ENCODE data around the gene RALGPS1. TPM values are rescaled to one million over a fixed set of nuclear protein-coding genes. Genes with fewer than 3 reads are reported as not detected.
A peak's percentile ranks its signal among the peaks of the same experiment; 100 is the strongest.

The RALGPS1 gene
- total and polyA plus RNA-seq, 2 donors (not counting 1 experiment from before 2014, with no cell fraction given) = 2.0 to 5.9 TPM

- Histone ChIP-seq H3K4me1 (ENCODE audit: control insufficient read depth, extremely low read depth, insufficient read depth, low read length) (peaks cover 8% of the 10 kb centered on the region), H3K9me3 (ENCODE audit: control insufficient read depth, insufficient read depth, low read depth, low read length) (no peaks in the 10 kb centered on the region), H3K27ac (ENCODE audit: insufficient read depth, low read length) (no peak overlapping the region), H3K27me3 (ENCODE audit: control insufficient read depth, insufficient read depth, low read length) (no peaks in the 10 kb centered on the region), H3K36me3 (ENCODE audit: control insufficient read depth, insufficient read depth, low read length) (no peaks in the 10 kb centered on the region), H3K4me2 (ENCODE audit: extremely low read depth, insufficient read depth, low read length) (no peak overlapping the region), H4K20me1 (ENCODE audit: control insufficient read depth, extremely low read depth, insufficient read depth, low read length) (no peaks in the 10 kb centered on the region), H3K4me3 (replicated peaks in 1 of 4; ENCODE audit: control extremely low read depth in 1 of 4, insufficient read depth in 1 of 4, low read depth in 3 of 4, low read length in 4 of 4) (no peak overlapping the region), H3K79me2 (ENCODE audit: control insufficient read depth, insufficient read depth, low read length) (no peaks in the 10 kb centered on the region), H2AFZ (ENCODE audit: low read length) (no peak overlapping the region), H3K9ac (ENCODE audit: insufficient read depth, low read length) (no peak overlapping the region)
- no peak for TF ChIP-seq EZH2 (IDR thresholded peaks at IDR 0.05; ENCODE audit: low read length, missing control alignments)
- TF ChIP-seq, protein P1, sequence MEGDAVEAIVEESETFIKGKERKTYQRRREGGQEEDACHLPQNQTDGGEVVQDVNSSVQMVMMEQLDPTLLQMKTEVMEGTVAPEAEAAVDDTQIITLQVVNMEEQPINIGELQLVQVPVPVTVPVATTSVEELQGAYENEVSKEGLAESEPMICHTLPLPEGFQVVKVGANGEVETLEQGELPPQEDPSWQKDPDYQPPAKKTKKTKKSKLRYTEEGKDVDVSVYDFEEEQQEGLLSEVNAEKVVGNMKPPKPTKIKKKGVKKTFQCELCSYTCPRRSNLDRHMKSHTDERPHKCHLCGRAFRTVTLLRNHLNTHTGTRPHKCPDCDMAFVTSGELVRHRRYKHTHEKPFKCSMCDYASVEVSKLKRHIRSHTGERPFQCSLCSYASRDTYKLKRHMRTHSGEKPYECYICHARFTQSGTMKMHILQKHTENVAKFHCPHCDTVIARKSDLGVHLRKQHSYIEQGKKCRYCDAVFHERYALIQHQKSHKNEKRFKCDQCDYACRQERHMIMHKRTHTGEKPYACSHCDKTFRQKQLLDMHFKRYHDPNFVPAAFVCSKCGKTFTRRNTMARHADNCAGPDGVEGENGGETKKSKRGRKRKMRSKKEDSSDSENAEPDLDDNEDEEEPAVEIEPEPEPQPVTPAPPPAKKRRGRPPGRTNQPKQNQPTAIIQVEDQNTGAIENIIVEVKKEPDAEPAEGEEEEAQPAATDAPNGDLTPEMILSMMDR (conservative IDR thresholded peaks at IDR 0.05 in 1 of 2, IDR thresholded peaks at IDR 0.05 in 1 of 2; ENCODE audit: low read depth in 1 of 2, low read length in 2 of 2) = no peak
- no peak for DNase-seq (ENCODE audit: low read depth in 2 of 2)
Observed at GRCh38 chr9:127051881-127052595, 137.5 kb downstream of the RALGPS1 start.

GRCh38 chr9:127053057-127053821 is 138.7 kb downstream of the RALGPS1 start:
- H2AFZ ChIP-seq (ENCODE audit: low read length) = peak overlapping the region; percentile 12

GRCh38 chr9:127053960-127054359 is 139.4 kb downstream of the RALGPS1 start:
- Histone ChIP-seq H3K9ac (ENCODE audit: insufficient read depth, low read length) (no peak overlapping the region), H3K27ac (ENCODE audit: insufficient read depth, low read length) (no peak overlapping the region), H3K4me3 (replicated peaks in 1 of 4; ENCODE audit: control extremely low read depth in 1 of 4, insufficient read depth in 1 of 4, low read depth in 3 of 4, low read length in 4 of 4) (no peak overlapping the region), H2AFZ (ENCODE audit: low read length) (no peak overlapping the region), H3K4me2 (ENCODE audit: extremely low read depth, insufficient read depth, low read length) (no peak overlapping the region), H3K4me1 (ENCODE audit: control insufficient read depth, extremely low read depth, insufficient read depth, low read length) (peaks cover 19% of the 10 kb centered on the region), H3K27me3 (ENCODE audit: control insufficient read depth, insufficient read depth, low read length) (no peaks in the 10 kb centered on the region), H3K36me3 (ENCODE audit: control insufficient read depth, insufficient read depth, low read length) (no peaks in the 10 kb centered on the region), H4K20me1 (ENCODE audit: control insufficient read depth, extremely low read depth, insufficient read depth, low read length) (no peaks in the 10 kb centered on the region), H3K79me2 (ENCODE audit: control insufficient read depth, insufficient read depth, low read length) (no peaks in the 10 kb centered on the region), H3K9me3 (ENCODE audit: control insufficient read depth, insufficient read depth, low read depth, low read length) (no peaks in the 10 kb centered on the region)
- DNase-seq (ENCODE audit: low read depth in 2 of 2) = no peak
- TF ChIP-seq, protein P1 (conservative IDR thresholded peaks at IDR 0.05 in 1 of 2, IDR thresholded peaks at IDR 0.05 in 1 of 2; ENCODE audit: low read depth in 1 of 2, low read length in 2 of 2) = no peak
- TF ChIP-seq EZH2 (IDR thresholded peaks at IDR 0.05; ENCODE audit: low read length, missing control alignments) = no peak

More at GRCh38 chr9:127053057-127053821, 138.7 kb downstream of the RALGPS1 start:
- Histone ChIP-seq H4K20me1 (ENCODE audit: control insufficient read depth, extremely low read depth, insufficient read depth, low read length) (no peaks in the 10 kb centered on the region), H3K36me3 (ENCODE audit: control insufficient read depth, insufficient read depth, low read length) (no peaks in the 10 kb centered on the region), H3K9ac (ENCODE audit: insufficient read depth, low read length) (no peak overlapping the region), H3K4me2 (ENCODE audit: extremely low read depth, insufficient read depth, low read length) (no peak overlapping the region), H3K79me2 (ENCODE audit: control insufficient read depth, insufficient read depth, low read length) (no peaks in the 10 kb centered on the region), H3K27ac (ENCODE audit: insufficient read depth, low read length) (no peak overlapping the region), H3K27me3 (ENCODE audit: control insufficient read depth, insufficient read depth, low read length) (no peaks in the 10 kb centered on the region), H3K4me3 (replicated peaks in 1 of 4; ENCODE audit: control extremely low read depth in 1 of 4, insufficient read depth in 1 of 4, low read depth in 3 of 4, low read length in 4 of 4) (no peak overlapping the region), H3K4me1 (ENCODE audit: control insufficient read depth, extremely low read depth, insufficient read depth, low read length) (peaks cover 16% of the 10 kb centered on the region), H3K9me3 (ENCODE audit: control insufficient read depth, insufficient read depth, low read depth, low read length) (no peaks in the 10 kb centered on the region)
- TF ChIP-seq EZH2 (IDR thresholded peaks at IDR 0.05; ENCODE audit: low read length, missing control alignments) = no peak
- TF ChIP-seq, protein P1 (conservative IDR thresholded peaks at IDR 0.05 in 1 of 2, IDR thresholded peaks at IDR 0.05 in 1 of 2; ENCODE audit: low read depth in 1 of 2, low read length in 2 of 2) = no peak
- DNase-seq (ENCODE audit: low read depth in 2 of 2) = peak in 1 of 2 donors; percentile 22

All from fibroblast of lung (primary cell).